ENCODE data around the gene CHST11. TPM values are rescaled to one million over a fixed set of nuclear protein-coding genes. Genes with fewer than 3 reads are reported as not detected.

The CHST11 gene
- total and polyA plus RNA-seq, 9 of the 15 experiments (the other 6 are each of a cell fraction or from before 2014, with no cell fraction given), result 2.3 to 38.7 (median 15.0) TPM

- TF ChIP-seq HINFP (tag; conservative IDR thresholded peaks at IDR 0.05; ENCODE audit: low read depth) (no peak), NR3C1 (CRISPR knock-in tag; IDR thresholded peaks at IDR 0.05) (no peak), RBM39 (optimal IDR thresholded peaks at IDR 0.05; ENCODE audit: low read depth, low read length) (no peak), ZNF316 (IDR thresholded peaks at IDR 0.05) (no peak), HMGN3 (IDR thresholded peaks at IDR 0.05; ENCODE audit: borderline replicate concordance, extremely low read depth, insufficient read length, low read depth, low read length) (no peak), ZBTB11 (CRISPR knock-in tag; IDR thresholded peaks at IDR 0.05) (no peak), AFF4 (CRISPR knock-in tag; IDR thresholded peaks at IDR 0.05) (no peak), CHD1 (IDR thresholded peaks at IDR 0.05; ENCODE audit: low read length) (peak; percentile 18), FOXO4 (CRISPR knock-in tag; IDR thresholded peaks at IDR 0.05) (no peak), DPF2 (IDR thresholded peaks at IDR 0.05) (peak; percentile 92), SIX5 (IDR thresholded peaks at IDR 0.05; ENCODE audit: borderline replicate concordance in 1 of 2, insufficient read depth in 1 of 2, low read depth in 1 of 2, low read length in 2 of 2) (no peak)
- TF ChIP-seq, protein P1, sequence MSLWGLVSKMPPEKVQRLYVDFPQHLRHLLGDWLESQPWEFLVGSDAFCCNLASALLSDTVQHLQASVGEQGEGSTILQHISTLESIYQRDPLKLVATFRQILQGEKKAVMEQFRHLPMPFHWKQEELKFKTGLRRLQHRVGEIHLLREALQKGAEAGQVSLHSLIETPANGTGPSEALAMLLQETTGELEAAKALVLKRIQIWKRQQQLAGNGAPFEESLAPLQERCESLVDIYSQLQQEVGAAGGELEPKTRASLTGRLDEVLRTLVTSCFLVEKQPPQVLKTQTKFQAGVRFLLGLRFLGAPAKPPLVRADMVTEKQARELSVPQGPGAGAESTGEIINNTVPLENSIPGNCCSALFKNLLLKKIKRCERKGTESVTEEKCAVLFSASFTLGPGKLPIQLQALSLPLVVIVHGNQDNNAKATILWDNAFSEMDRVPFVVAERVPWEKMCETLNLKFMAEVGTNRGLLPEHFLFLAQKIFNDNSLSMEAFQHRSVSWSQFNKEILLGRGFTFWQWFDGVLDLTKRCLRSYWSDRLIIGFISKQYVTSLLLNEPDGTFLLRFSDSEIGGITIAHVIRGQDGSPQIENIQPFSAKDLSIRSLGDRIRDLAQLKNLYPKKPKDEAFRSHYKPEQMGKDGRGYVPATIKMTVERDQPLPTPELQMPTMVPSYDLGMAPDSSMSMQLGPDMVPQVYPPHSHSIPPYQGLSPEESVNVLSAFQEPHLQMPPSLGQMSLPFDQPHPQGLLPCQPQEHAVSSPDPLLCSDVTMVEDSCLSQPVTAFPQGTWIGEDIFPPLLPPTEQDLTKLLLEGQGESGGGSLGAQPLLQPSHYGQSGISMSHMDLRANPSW (CRISPR knock-in tag; IDR thresholded peaks at IDR 0.05), result no peak
Observed at GRCh38 chr12:104604070-104604994, 147.6 kb downstream of the CHST11 start (continued).
